ENCODE results near the gene PMM2. TPM values are rescaled to one million over a fixed set of nuclear protein-coding genes. Genes with fewer than 3 reads are reported as not detected.

The PMM2 gene
- polyA plus RNA-seq, 3 donors = 19.7 to 23.6 (median 22.3) TPM

DNA sequence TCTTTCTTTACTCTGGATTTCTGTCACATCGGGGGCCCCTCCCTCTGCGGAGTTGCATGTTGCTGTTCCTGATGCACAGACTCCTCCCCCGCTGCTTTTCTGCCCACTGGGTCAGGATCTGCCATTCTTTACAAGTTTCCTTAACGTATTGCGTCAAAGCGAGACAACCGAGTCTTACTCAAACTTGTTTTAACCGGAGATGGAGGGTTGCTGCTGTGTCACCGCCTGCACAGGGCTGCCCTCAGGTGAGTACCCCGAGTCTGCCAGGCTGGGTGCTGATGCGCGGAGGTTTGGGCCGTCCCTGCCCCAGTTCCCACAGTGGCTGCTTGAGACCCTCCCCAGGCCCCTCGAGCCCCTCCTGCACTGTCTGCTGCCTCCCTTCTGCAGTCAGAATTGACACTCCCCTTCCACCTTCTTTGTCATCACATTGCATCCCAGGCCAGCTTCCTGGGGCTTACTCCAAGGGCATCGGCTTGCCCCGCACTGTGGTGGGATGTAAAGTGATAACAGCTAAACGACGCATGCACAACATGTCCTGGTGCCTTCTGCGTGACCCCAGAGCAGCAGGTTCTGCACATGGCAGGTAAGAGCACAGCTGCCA is 51.9 kb downstream of the PMM2 start:
- DNase-seq (ENCODE audit: low read depth in 3 of 3, low spot score in 2 of 3) = no peak

DNA sequence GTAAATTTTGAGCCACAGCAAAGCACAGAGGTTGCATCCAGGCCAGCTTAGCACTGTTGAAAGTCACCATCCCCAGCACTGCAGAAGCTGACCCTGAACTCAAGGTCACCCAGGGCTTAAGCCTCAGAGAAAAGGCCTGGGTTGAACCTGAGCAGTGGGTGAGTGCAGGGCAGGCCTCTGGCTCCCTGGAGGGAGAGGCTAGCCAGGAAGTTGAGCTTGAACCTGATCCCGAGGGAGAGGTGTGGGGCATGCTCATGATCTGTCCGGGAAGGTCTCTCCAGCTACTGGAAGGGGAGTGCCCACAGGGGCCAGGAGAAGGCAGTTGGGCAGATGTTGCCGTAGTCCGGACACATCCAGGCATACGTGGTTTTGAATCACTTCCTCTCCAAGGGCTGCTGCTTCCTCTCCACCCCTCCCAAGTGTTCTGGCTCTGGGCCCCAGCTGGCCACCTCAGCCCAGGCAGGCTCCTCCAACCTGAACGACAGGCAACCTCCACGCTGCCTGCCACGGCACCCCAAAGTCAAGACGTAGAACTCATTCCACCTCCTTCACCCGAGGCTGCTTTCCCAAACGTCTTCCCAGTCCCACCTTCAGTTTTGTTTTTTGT is 52.7 kb downstream of the PMM2 start:
- DNase-seq (ENCODE audit: low read depth in 3 of 3, low spot score in 2 of 3) = no peak

DNA sequence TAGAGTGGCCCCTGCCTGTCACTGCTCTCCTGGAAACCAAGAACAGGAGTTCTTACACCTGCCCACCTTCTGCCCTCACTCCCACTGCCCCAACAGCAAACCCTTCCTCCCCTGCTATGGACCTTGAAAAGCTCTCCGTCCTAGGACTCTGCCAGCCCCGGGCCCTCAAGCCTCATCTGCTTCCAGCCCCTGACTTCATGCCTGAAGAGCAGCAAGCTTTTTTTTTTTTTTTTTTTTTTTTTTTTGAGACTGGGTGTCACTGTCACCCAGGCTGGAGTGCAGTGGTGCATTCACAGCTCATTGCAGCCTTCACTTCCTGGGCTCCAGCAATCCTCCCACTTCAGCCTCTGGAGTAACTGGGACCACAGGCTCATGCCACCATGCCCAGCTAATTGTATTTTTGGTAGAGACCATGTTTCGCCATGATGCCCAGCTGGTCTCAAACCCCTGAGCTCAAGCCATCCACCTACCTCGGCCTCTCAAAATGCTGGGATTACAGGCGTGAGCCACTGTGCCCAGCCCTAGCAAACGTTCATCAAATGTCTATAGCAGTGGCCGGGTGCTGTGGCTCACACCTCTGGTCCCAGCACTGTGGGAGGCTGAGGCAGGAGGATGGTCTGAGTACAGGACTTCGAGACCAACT is 54.2 kb downstream of the PMM2 start:
- no peak for DNase-seq (ENCODE audit: low read depth in 3 of 3, low spot score in 2 of 3)

DNA sequence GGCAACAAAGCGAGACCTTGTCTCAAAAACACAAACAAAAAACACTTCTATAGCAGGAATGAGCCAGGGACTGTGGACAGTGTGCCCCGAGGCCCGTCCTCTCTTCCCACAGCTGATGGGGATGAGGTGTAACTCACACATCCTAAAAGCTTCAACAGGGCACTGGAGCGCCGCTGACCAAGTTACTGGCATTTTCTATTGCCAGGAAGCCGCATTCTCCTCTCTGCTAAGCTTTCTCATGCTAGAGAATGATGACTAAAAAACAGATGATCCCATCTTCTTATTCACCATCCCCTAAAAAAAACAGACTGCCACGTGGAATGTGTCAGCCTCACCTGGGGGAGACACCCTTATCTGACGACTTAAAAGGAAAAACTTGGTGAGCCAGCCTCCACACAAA is 54.9 kb downstream of the PMM2 start:
- no peak for DNase-seq (ENCODE audit: low read depth in 3 of 3, low spot score in 2 of 3)

DNA sequence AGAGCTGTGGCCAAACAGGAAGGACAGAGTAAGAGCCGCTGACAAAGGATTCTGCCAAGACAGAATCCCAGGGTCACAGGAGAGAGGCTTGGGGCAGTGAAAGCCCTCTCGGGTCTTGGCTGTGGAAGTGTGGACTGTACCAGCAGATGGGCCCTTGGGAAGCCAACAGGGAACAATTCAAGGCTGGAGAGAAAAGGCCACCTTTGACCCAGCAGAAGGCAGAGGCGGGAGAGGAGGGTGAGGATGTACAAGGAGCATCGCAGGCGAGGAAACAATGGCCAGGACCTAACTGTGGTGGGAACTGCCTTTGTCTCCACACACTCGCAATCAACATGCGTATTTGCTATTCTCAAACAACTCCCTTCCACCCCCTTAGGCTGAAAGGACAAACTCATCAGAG is 55.5 kb downstream of the PMM2 start:
- DNase-seq (ENCODE audit: low read depth in 3 of 3, low spot score in 2 of 3) = no peak

GRCh38 chr16:8853611-8854010 is 56.0 kb downstream of the PMM2 start:
- no peak for DNase-seq (ENCODE audit: low read depth in 3 of 3, low spot score in 2 of 3)

GRCh38 chr16:8854298-8854948 is 56.8 kb downstream of the PMM2 start:
- no peak for DNase-seq (ENCODE audit: low read depth in 3 of 3, low spot score in 2 of 3)

DNA sequence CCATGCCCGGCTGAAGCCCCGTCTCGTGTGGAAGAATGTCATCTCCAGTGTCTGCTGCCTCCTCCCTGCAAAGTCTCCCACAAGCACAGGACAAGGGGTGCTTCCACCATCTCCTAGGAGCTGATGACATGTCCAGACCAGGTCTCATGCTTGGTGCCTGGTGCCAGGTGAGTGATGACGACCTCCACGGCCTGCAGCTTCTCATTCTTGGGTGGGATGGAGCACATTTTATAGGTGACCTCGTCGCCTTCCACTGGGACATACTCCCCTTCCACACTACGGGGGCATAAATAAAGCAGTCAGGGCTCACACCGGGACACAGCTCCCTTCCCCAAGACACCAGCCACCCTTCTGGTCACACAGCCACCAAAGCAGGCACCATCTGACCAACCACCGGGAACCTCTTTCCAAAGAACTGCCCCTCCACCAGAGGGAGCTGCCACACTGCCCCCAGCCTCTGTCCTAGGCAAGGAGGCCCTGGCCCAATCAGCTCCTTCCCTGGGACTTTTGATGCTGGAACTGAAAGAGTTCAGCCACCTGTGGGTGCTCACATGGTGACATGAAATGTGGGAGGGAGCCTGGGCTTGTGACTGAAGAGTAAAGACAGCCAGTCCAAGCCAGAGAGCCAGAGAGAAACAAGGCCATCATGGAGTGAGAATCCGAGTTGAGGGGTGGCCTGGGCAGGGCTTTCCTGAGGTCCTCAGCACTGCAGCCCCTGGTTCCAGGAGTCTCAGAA is 57.6 kb downstream of the PMM2 start:
- no peak for DNase-seq (ENCODE audit: low read depth in 3 of 3, low spot score in 2 of 3)

DNA sequence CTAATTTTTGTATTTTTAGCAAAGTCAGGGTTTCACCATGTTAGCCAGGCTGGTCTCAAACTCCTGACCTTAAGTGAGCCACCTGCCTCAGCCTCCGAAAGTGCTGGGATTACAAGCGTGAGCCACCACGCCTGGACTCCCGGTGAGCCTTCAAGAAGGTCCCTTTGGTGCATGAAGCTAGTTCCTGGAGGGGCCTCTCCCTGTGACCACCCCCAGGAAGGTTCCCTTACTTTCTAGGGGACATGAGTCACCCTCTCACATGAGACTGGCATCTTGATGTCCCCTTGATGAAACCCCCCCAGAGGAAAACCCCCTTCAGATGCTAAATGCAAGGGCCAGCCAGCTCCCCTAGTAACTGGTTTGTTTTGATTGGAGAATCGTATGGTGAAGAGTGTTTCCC is 58.3 kb downstream of the PMM2 start:
- DNase-seq (ENCODE audit: low read depth in 3 of 3, low spot score in 2 of 3) = no peak

GRCh38 chr16:8858994-8859912 is 61.6 kb downstream of the PMM2 start:
- DNase-seq (ENCODE audit: low read depth in 3 of 3, low spot score in 2 of 3) = no peak

- no peak for DNase-seq (ENCODE audit: low read depth in 3 of 3, low spot score in 2 of 3)
These were observed 62.6 kb downstream of the PMM2 start for GRCh38 chr16:8859913-8860881.

DNA sequence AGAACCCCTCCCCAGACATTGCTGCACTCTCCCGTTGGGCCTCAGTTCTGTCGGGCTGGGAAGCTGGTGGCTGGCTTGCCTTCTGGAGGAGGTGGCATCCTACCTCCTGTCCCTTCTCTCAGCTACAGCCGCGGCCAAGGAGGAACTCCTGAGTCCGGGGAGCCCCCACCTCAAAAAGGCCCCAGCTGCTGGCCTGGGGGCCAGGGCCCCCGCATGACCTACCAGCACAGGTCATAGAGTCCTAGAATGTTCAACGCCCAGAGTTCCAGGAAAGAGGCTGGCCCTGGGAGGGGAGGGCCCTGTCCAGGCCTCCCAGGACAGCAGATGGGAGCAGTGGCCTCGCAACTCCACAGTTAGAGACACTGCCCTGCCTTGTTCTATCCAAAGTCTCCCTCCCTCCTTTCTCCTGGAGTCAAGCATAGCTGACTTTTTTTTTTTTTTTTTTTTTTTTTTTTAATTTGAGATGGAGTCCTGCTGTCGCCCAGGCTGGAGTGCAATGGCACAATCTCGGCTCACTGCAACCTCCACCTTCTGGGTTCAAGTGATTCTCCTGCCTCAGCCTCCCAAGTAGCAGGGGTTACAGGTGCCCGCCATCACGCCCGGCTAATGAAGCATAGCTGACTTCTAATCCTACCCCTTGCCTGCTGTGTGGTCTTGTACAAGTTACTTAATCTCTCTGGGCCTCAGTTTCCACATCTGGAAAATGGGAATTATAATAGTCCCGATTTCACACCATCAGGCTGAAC is 64.1 kb downstream of the PMM2 start:
- DNase-seq (ENCODE audit: low read depth in 3 of 3, low spot score in 2 of 3) = no peak

DNA sequence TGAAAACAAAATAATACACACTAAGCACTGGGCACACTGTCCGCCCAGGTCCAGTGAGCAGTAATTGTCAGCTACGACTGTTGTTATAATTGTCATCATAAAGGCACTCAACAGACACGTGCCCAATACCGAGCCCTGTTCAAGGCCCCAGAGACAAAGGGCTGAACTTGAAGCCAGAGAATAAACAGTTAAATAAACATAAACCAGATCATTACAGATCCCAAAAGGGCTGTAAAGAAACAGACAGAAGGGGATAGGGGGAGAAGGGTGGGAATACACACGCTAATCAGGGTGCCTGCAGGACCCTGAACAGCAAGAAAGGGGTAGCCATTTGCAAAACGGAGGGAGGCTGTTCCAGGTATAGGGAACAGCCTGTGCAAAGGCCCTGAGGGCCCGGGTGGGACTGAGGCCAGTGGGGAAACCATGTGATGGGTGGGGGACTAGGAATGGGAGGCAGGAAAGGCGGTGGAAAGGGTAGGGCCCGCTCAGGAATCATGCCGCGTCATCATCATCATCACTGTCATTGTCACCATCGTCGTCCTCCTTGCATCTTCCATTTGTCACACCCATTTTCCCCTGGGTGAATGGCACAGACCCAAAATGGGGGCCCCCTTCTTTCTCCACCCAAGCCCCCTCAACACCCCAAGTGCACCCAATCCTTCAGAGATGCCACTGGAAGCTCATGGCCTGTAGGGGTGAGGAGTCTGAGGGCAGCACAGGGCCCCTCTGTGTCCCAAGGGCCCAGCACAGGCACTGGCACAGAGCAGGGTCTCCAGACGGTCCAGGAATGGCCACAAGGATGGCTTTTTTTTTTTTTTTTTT is 64.9 kb downstream of the PMM2 start:
- DNase-seq (ENCODE audit: low read depth in 3 of 3, low spot score in 2 of 3) = no peak

DNA sequence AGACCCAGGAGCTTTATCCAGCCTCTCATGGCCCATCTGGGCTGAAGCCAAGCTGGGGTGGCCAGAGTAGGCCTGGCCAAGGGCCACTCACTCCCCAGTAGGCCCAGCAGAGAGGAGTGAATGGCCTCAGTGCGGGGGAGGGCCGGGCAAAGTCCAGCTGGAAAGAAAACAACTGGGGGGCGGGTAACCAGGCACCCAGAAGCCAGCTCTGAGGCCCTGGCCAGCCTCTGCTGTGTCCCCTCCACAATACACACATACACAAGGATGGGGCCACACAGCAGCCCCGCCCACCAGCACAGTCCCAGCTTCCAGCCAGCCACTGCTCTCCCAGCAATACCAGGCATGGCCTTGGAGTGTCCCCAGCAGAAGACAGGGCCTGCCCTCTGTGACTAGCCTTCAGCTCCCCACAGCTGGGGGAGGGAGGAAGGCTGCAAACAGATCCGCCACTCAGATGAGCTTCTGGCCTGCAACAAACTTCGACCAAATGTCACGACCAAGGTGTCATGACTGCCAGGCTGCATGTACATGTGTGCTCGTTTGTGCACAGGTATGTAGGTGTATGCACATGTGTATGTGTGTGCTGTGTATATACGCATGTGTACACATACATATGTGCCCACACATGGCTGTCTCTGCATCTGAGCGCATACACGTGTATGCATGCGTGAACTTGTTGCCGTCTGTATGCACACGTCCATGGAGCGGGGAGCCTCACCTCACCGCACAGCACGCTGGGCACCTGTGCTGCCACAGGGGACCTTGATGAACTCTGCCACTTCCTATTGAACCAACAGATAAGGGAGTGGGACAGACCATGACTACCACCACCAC is 66.2 kb downstream of the PMM2 start:
- DNase-seq (ENCODE audit: low read depth in 3 of 3, low spot score in 2 of 3) = no peak

DNA sequence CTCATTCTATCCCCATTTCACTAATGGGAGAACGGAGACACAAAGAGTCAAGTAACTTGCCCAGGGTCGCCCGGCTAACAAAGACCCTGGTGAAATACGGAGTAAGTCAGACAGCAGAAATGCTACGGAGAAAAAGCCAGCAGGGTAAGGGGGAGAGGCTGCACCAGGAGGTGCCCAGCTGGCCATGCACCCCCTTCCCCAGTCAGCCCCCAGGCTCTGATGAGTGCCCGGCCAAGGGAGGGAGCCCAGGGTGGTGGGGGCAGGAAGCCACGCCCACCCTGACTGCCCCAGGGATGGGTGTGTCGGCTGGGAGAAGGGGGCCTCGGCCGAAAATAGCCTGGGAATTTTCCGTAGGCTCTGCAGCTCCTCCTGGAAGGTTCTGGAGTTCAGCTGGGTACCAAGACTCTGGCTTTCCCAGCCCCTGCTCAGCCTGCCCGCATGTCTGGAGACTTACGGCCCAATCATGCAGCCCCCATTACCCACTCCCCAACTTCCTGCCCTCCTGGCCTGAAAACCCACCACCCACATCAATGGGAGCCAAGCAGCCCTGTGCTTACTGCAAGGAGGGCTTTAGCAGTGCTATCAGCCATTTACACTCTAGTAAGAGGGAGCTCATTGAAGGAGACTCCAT is 67.0 kb downstream of the PMM2 start:
- DNase-seq (ENCODE audit: low read depth in 3 of 3, low spot score in 2 of 3) = no peak

All from right renal cortex interstitium (tissue), 3 donors.